ENCODE results near the gene SALL1. TPM values are rescaled to one million over a fixed set of nuclear protein-coding genes. Genes with fewer than 3 reads are reported as not detected.

SALL1 gene
- polyA plus RNA-seq, 3 donors from 2014 or later = not detected

DNA sequence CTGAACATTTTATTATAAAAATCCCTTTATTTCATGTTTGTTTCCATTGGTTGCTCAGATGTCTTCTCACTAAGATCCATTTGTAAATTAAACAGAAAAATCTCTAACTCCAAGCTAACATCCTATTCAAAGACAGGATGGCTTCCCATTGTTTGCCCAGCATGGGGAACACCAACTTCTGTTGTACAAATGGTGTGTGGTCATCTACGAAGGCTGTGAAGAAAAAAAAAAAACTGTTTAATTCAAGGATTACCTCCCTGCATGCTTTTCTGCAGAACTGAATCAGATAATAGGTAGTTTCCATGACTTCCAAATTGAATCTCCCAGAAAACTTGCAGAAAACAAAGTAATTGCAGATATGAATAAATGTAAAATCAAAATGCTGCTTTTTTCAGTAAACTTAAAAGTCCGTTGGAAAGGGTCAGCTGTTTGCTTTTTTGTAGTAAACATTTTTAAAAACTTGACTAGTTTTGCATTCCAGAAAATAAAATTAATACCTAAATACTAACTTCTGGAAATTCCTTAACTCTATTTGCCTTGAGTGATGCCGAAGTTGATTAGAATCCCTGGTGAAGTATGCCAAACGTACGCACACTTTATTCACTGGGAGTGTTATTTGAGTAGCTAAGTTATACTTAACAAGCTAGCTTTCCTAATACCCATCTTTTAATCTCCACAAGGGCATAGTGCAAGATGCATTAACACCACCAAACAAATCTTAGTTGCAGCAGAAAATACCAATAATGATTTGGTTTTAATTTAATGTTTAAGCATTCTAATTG lies 7.7 kb downstream of the SALL1 start:
- Mint-ChIP-seq H3K27ac (no peak overlapping the region), H3K27me3 (ENCODE audit: low read depth in 3 of 3) (peaks cover 2 to 17% (median 7%) of the 10 kb centered on the region in 3 donors)
- no peak for DNase-seq

GRCh38 chr16:51141541-51141940 lies 9.5 kb downstream of the SALL1 start:
- DNase-seq = no peak
- Mint-ChIP-seq H3K27ac (no peak overlapping the region), H3K36me3 (no peaks in the 10 kb centered on the region), H3K4me1 (no peaks in the 10 kb centered on the region), H3K27me3 (ENCODE audit: low read depth in 3 of 3) (peaks cover 0 to 7% (median 0%) of the 10 kb centered on the region in 3 donors), H3K4me3 (no peak overlapping the region), H3K9me3 (peaks cover 0 to 2% (median 0%) of the 10 kb centered on the region in 6 donors)

More for the DNA sequence above, 7.7 kb downstream of the SALL1 start:
- no peak overlapping the region for H3K4me3 Mint-ChIP-seq
- H3K36me3 Mint-ChIP-seq = no peaks in the 10 kb centered on the region
- peaks cover 0 to 2% (median 0%) of the 10 kb centered on the region in 6 donors for H3K9me3 Mint-ChIP-seq
- H3K4me1 Mint-ChIP-seq = no peaks in the 10 kb centered on the region

DNA sequence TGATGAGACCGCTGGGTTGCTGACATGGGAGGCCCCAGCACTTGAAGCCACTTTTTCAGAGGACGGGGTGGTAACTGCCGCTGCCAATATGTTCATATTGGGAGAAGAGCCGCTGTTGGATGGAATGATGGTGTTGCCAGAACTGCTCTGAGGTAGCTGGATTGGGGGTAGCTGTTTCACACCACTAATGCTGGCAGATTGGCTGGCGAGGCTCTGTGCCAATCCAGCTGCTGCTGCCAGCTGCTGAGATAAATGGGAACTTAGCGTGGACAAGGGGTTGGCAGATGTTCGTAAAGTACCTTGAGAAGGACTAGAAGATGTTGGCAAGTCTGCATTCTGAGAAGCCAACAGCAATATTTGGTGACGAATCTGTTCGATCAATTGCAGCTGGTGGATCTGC lies 10.0 kb downstream of the SALL1 start:
- H3K9me3 Mint-ChIP-seq = no peaks in the 10 kb centered on the region

GRCh38 chr16:51140112-51140511 lies 11.0 kb downstream of the SALL1 start:
- Mint-ChIP-seq H3K9me3 (no peaks in the 10 kb centered on the region), H3K27ac (no peak overlapping the region), H3K36me3 (no peaks in the 10 kb centered on the region), H3K27me3 (ENCODE audit: low read depth in 3 of 3) (peaks cover 2 to 4% (median 3%) of the 10 kb centered on the region in 3 donors), H3K4me3 (no peak overlapping the region), H3K4me1 (peaks cover 0 to under 1% of the 10 kb centered on the region in 2 donors)
- DNase-seq = no peak

More for the DNA sequence above, 10.0 kb downstream of the SALL1 start:
- Mint-ChIP-seq H3K27me3 (ENCODE audit: low read depth in 3 of 3) (peaks cover 0 to 7% (median 1%) of the 10 kb centered on the region in 3 donors), H3K4me3 (no peak overlapping the region), H3K4me1 (no peaks in the 10 kb centered on the region), H3K36me3 (no peaks in the 10 kb centered on the region), H3K27ac (no peak overlapping the region)
- no peak for DNase-seq

DNA sequence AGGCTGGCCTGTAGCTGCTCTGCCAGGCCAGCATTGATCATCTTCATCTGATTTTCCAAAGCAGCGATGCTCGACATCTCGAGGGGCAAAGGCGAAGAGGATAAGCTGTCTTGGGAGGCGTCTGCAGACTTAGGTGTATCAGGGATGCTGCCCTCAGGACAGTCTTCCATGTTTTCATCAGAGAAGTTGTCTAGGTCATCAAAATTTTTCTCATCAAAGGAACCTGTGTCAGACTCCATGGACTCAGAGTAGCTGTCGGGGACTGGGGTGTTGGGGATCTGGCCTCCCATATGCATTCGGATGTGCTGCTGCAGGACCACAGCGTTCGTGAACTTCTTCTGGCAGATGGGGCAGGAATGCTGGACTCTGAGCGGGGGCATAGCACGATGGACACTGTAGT lies 11.5 kb downstream of the SALL1 start:
- Mint-ChIP-seq H3K4me1 (peaks cover 0 to 1% of the 10 kb centered on the region in 2 donors), H3K27me3 (ENCODE audit: low read depth in 3 of 3) (peaks cover 1 to 4% (median 4%) of the 10 kb centered on the region in 3 donors), H3K27ac (no peak overlapping the region), H3K9me3 (no peaks in the 10 kb centered on the region), H3K36me3 (no peaks in the 10 kb centered on the region), H3K4me3 (no peak overlapping the region)
- DNase-seq = no peak

GRCh38 chr16:51138178-51138577 lies 12.9 kb downstream of the SALL1 start:
- H3K27me3 Mint-ChIP-seq (ENCODE audit: low read depth in 3 of 3) = peaks cover 1 to 11% (median 9%) of the 10 kb centered on the region in 3 donors
- peaks cover 0 to 3% (median 0%) of the 10 kb centered on the region in 6 donors for H3K9me3 Mint-ChIP-seq
- no peak overlapping the region for H3K27ac Mint-ChIP-seq
- DNase-seq = no peak
- peaks cover 0 to 1% of the 10 kb centered on the region in 2 donors for H3K4me1 Mint-ChIP-seq
- no peak overlapping the region for H3K4me3 Mint-ChIP-seq
- H3K36me3 Mint-ChIP-seq = no peaks in the 10 kb centered on the region

GRCh38 chr16:51137097-51137496 lies 14.0 kb downstream of the SALL1 start:
- H3K36me3 Mint-ChIP-seq = no peaks in the 10 kb centered on the region
- no peak overlapping the region for H3K27ac Mint-ChIP-seq
- H3K4me3 Mint-ChIP-seq = no peak overlapping the region
- DNase-seq = no peak
- H3K9me3 Mint-ChIP-seq = peaks cover 0 to 3% (median 0%) of the 10 kb centered on the region in 6 donors
- H3K4me1 Mint-ChIP-seq = peaks cover 0 to 1% of the 10 kb centered on the region in 2 donors
- peaks cover 1 to 11% (median 9%) of the 10 kb centered on the region in 3 donors for H3K27me3 Mint-ChIP-seq (ENCODE audit: low read depth in 3 of 3)

GRCh38 chr16:51134876-51135275 lies 16.2 kb downstream of the SALL1 start:
- H3K4me3 Mint-ChIP-seq = no peak overlapping the region
- H3K4me1 Mint-ChIP-seq = peaks cover 0 to 1% of the 10 kb centered on the region in 2 donors
- peaks cover 0 to 3% (median 0%) of the 10 kb centered on the region in 6 donors for H3K9me3 Mint-ChIP-seq
- no peaks in the 10 kb centered on the region for H3K36me3 Mint-ChIP-seq
- no peak overlapping the region for H3K27ac Mint-ChIP-seq
- peaks cover 0 to 11% (median 9%) of the 10 kb centered on the region in 3 donors for H3K27me3 Mint-ChIP-seq (ENCODE audit: low read depth in 3 of 3)
- no peak for DNase-seq

DNA sequence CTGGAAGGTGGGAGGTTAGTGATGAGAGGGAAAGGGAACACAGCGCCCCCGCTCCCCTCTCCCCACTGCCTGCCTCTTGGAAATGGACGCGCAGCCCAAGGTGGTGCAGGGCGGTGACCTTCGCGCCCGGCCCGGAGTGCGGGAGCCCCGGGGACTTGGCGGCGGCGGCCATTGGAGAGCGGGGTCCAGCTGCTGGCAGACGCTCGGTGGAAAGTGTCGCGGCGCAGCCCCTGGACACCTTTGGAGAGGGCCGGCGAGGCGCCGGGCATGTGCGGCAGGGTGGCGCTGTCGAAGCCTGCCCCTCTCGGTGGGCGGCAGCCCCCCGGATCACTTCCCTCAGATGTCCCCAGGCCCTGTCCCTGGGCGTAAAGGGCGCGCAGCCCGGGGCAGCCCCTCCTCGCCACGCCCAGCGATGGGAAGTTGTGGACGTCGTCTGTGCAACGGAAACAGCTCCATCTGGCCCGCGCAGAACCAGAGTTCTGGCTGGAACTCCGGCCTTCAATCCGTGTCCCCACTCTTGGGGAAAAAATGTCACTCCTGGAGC lies 16.7 kb downstream of the SALL1 start:
- peaks cover 0 to 1% of the 10 kb centered on the region in 2 donors for H3K4me1 Mint-ChIP-seq
- no peak overlapping the region for H3K4me3 Mint-ChIP-seq
- no peaks in the 10 kb centered on the region for H3K36me3 Mint-ChIP-seq
- H3K27ac Mint-ChIP-seq = no peak overlapping the region
- H3K9me3 Mint-ChIP-seq = peaks cover 0 to 3% (median 0%) of the 10 kb centered on the region in 6 donors
- DNase-seq = no peak
- peaks cover 0 to 11% (median 9%) of the 10 kb centered on the region in 3 donors for H3K27me3 Mint-ChIP-seq (ENCODE audit: low read depth in 3 of 3)

- no peak overlapping the region for H3K4me3 Mint-ChIP-seq
- DNase-seq = no peak
- H3K36me3 Mint-ChIP-seq = no peaks in the 10 kb centered on the region
- peaks cover 0 to 1% of the 10 kb centered on the region in 2 donors for H3K4me1 Mint-ChIP-seq
- H3K9me3 Mint-ChIP-seq = peaks cover 0 to 3% (median 0%) of the 10 kb centered on the region in 6 donors
- no peak overlapping the region for H3K27ac Mint-ChIP-seq
- H3K27me3 Mint-ChIP-seq (ENCODE audit: low read depth in 3 of 3) = peaks cover 0 to 11% (median 9%) of the 10 kb centered on the region in 3 donors
Measured at GRCh38 chr16:51133688-51134087, 17.4 kb downstream of the SALL1 start.

DNA sequence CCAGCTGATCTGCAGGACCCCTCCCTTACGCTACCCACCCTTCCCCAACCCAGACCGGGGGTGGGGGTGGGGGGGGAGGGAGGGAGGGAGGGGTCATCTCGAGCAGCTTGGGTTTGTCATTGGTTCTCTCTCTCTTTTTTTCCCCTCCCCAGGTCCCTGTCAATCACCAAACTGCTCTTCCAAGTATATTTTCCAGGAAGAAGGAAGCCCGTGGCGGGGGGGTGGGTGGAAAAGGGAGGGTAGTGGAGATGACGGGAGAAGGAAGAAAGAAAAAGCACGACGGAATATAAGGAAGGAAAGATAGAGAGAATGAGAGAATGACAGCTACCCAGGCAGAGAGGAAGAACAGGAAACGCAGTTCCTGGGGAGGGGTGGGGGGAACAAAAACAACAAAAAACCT lies 17.9 kb downstream of the SALL1 start:
- Mint-ChIP-seq H3K4me1 (peaks cover 0 to 1% of the 10 kb centered on the region in 2 donors), H3K9me3 (peaks cover 0 to 3% (median 0%) of the 10 kb centered on the region in 6 donors), H3K36me3 (no peaks in the 10 kb centered on the region), H3K4me3 (no peak overlapping the region), H3K27me3 (ENCODE audit: low read depth in 3 of 3) (peaks cover 0 to 11% (median 9%) of the 10 kb centered on the region in 3 donors), H3K27ac (no peak overlapping the region)
- DNase-seq = no peak

DNA sequence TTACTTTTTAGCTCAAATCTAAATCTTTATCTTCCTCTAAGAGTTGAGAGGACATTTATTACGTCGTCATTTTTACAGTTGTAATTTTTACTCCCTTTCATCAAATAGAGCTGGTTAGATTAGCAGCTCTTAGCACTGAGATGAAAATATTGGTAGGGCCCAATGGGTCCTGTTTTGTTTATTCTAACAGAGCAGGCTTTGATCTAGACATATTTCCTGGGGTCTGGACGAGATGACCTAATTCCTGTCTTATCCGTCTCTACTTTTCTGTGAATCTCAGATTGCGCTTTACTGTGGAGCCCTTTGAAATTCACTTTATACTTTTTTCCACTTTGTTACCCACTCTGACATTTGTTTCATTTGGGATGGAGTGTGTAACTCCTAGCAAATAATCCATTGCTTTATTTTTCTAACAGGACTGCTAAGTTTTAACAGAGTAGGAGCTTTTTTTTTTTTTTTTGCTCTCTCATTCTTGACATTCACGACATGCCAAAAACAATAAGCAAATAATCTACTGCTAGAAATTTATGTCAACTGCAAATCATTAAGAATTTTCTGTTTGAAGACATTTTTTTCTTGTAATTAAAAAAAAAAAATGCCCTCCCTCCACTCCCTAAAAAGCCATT lies 18.5 kb downstream of the SALL1 start:
- no peak for DNase-seq
- Mint-ChIP-seq H3K27ac (no peak overlapping the region), H3K27me3 (ENCODE audit: low read depth in 3 of 3) (peaks cover 0 to 13% (median 9%) of the 10 kb centered on the region in 3 donors), H3K4me1 (peaks cover 0 to 1% of the 10 kb centered on the region in 2 donors), H3K36me3 (no peaks in the 10 kb centered on the region), H3K4me3 (no peak overlapping the region), H3K9me3 (peaks cover 0 to 3% (median 0%) of the 10 kb centered on the region in 6 donors)

- Mint-ChIP-seq H3K36me3 (no peaks in the 10 kb centered on the region), H3K27me3 (ENCODE audit: low read depth in 3 of 3) (peaks cover 0 to 13% (median 9%) of the 10 kb centered on the region in 3 donors), H3K27ac (no peak overlapping the region)
Measured at GRCh38 chr16:51131619-51132018, 19.5 kb downstream of the SALL1 start.

GRCh38 chr16:51129105-51129504 lies 22.0 kb downstream of the SALL1 start:
- DNase-seq = no peak
- Mint-ChIP-seq H3K27me3 (ENCODE audit: low read depth in 3 of 3) (peaks cover 0 to 14% (median 10%) of the 10 kb centered on the region in 3 donors), H3K4me3 (no peak overlapping the region), H3K9me3 (peaks cover 0 to 3% (median 0%) of the 10 kb centered on the region in 6 donors), H3K27ac (no peak overlapping the region), H3K4me1 (no peaks in the 10 kb centered on the region), H3K36me3 (no peaks in the 10 kb centered on the region)

More at GRCh38 chr16:51131619-51132018, 19.5 kb downstream of the SALL1 start:
- H3K4me3 Mint-ChIP-seq = no peak overlapping the region
- DNase-seq = no peak
- H3K4me1 Mint-ChIP-seq = peaks cover 0 to 1% of the 10 kb centered on the region in 2 donors
- H3K9me3 Mint-ChIP-seq = peaks cover 0 to 3% (median 0%) of the 10 kb centered on the region in 6 donors

Data from immature natural killer cell (primary cell).